ENCODE data around the gene HNRNPUL1. TPM values are rescaled to one million over a fixed set of nuclear protein-coding genes. Genes with fewer than 3 reads are reported as not detected.

HNRNPUL1 gene
- total RNA-seq, 4 donors from 2014 or later: 98.1 to 127 (median 113) TPM

DNA sequence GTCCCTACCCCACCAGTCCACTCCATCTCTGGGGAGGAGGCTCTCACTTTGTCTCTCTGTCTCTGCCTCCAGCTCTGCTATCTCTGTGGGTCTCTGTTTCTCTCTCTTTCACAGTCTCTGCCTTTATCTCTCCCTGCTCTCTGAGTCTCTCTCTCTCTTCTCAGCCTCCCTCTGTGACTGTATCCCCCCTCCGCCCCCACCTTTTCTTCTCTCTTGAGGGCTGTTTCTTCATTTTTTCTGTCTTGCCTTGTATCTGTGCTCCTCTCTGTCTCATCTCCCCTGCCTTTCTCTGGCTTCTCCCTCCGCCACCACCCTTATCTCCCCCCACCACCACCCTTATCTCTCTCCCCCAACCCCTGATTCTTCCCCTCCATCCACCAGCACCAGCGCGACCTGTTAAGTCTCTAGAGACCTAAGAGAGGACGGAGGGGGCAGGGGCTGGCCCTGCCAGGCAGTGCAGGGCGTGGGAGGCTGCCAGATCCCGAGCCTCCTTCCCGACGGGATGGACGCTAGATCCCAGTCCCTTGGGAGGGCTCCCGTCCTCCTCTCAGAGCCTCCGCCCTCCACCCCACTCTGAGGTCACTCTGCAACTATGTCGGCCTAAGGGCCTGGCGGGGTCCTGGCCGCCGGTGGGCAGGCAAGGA lies 44.1 kb upstream of the HNRNPUL1 start:
- Histone ChIP-seq H3K27ac (peak overlapping the region; percentile 78 to 93 (median 88)), H3K4me3 (peak overlapping the region; percentile 35 to 65 (median 60)), H3K27me3 (peaks cover 0 to 17% (median 0%) of the 10 kb centered on the region in 4 donors), H3K4me1 (peaks cover 12 to 72% (median 18%) of the 10 kb centered on the region in 3 donors), H3K36me3 (peaks cover 0 to 13% (median 0%) of the 10 kb centered on the region in 3 donors), H3K9me3 (no peaks in the 10 kb centered on the region)
- 17 to 57% methylated on average over 2 to 5 of the region's 16 CpGs for WGBS, 2 donors
- TF ChIP-seq, protein P1, sequence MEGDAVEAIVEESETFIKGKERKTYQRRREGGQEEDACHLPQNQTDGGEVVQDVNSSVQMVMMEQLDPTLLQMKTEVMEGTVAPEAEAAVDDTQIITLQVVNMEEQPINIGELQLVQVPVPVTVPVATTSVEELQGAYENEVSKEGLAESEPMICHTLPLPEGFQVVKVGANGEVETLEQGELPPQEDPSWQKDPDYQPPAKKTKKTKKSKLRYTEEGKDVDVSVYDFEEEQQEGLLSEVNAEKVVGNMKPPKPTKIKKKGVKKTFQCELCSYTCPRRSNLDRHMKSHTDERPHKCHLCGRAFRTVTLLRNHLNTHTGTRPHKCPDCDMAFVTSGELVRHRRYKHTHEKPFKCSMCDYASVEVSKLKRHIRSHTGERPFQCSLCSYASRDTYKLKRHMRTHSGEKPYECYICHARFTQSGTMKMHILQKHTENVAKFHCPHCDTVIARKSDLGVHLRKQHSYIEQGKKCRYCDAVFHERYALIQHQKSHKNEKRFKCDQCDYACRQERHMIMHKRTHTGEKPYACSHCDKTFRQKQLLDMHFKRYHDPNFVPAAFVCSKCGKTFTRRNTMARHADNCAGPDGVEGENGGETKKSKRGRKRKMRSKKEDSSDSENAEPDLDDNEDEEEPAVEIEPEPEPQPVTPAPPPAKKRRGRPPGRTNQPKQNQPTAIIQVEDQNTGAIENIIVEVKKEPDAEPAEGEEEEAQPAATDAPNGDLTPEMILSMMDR (IDR thresholded peaks at IDR 0.05): no peak
- TF ChIP-seq POLR2A (IDR thresholded peaks at IDR 0.05): no peak
- intact Hi-C loops (cut with DNase I): no loop called here
- no peak for DNase-seq

GRCh38 chr19:41220811-41221210 lies 43.4 kb upstream of the HNRNPUL1 start:
- Histone ChIP-seq H3K36me3 (peaks cover 0 to 13% (median 0%) of the 10 kb centered on the region in 3 donors), H3K4me3 (peak overlapping the region in 3 of 4 donors; percentile 57 to 65 (median 63)), H3K27me3 (peaks cover 0 to 18% (median 0%) of the 10 kb centered on the region in 4 donors), H3K27ac (peak overlapping the region; percentile 78 to 93 (median 88)), H3K9me3 (no peaks in the 10 kb centered on the region), H3K4me1 (peaks cover 17 to 80% (median 18%) of the 10 kb centered on the region in 3 donors)
- no peak for DNase-seq
- intact Hi-C loops (cut with DNase I): no loop called here
- WGBS, 2 donors: 56 to 67% methylated on average over 6 to 8 of the region's 9 CpGs
- TF ChIP-seq, protein P1 (IDR thresholded peaks at IDR 0.05): no peak
- no peak for TF ChIP-seq POLR2A (IDR thresholded peaks at IDR 0.05)

DNA sequence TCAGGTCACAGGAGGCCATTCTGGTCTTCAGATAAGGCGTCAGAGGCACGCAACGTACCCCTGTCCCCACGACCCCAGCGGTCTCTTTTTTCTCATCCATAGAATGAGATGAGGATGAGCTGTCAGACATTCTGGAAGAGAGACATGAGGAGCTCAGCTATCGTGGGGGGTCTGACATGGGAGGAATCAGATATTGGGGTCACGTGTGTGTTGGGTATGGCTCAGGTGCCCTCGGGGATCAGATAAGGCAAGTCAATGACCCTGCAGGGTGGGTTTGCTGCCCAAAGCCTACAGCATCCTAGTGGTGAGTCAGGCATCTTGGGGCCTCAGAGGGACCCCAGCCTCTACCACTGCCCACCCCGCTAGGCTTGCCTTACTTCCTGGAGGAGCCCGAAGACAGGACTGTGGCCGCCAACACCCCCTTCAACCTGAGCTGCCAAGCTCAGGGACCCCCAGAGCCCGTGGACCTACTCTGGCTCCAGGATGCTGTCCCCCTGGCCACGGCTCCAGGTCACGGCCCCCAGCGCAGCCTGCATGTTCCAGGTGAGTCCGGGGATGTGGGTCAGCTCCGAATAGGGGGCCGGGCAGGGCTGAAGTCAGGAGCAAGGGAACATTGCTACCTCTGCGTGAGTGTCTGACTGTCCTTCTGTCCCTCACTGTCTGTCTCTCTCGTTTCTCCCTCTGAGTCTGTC lies 42.5 kb upstream of the HNRNPUL1 start:
- Histone ChIP-seq H3K36me3 (peaks cover 0 to 13% (median 0%) of the 10 kb centered on the region in 3 donors), H3K4me3 (no peak overlapping the region), H3K4me1 (peaks cover 19 to 88% (median 26%) of the 10 kb centered on the region in 3 donors), H3K27ac (peak overlapping the region in 3 of 4 donors; percentile 58 to 93 (median 89)), H3K27me3 (peaks cover 0 to 26% (median 0%) of the 10 kb centered on the region in 4 donors), H3K9me3 (no peaks in the 10 kb centered on the region)
- TF ChIP-seq POLR2A (IDR thresholded peaks at IDR 0.05): no peak
- TF ChIP-seq, protein P1 (IDR thresholded peaks at IDR 0.05): no peak
- intact Hi-C loops (cut with DNase I): no loop called here
- DNase-seq: no peak
- WGBS, 2 donors: 84 to 86% methylated on average over 12 to 15 of the region's 20 CpGs

DNA sequence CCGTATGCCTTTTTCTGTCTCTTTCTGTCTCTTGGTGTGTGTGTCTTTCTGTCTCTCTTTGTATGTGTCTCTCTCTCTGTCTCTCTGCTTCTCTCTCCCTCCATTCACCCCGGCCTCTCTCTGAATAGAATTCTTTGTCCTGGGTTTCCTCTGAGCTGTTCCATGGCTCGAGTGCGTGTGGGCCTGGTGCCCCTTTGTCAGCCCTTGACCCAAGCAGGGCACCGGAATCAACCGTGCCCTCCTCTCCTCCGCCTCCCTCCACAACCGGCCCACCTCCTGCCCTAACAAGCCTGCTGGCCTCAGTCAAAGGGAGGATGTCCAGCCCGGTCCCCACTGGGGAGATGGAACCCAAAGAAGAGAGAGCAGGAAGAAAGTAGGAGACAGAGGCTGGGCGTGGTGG lies 41.9 kb upstream of the HNRNPUL1 start:
- Histone ChIP-seq H3K9me3 (no peaks in the 10 kb centered on the region), H3K4me1 (peaks cover 19 to 91% (median 26%) of the 10 kb centered on the region in 3 donors), H3K27me3 (peaks cover 0 to 32% (median 0%) of the 10 kb centered on the region in 4 donors), H3K27ac (peak overlapping the region in 3 of 4 donors; percentile 28 to 93 (median 58)), H3K4me3 (no peak overlapping the region), H3K36me3 (peaks cover 0 to 13% (median 0%) of the 10 kb centered on the region in 3 donors)
- no peak for DNase-seq
- intact Hi-C loops (cut with DNase I): no loop called here
- no peak for TF ChIP-seq POLR2A (IDR thresholded peaks at IDR 0.05)
- TF ChIP-seq, protein P1 (IDR thresholded peaks at IDR 0.05): no peak
- WGBS, 2 donors: 72 to 82% methylated on average over 5 to 7 of the region's 10 CpGs
